Endothelial cell of umbilical vein (primary cell): Measurements from ENCODE around the gene RPL15. TPM values are rescaled to one million over a fixed set of nuclear protein-coding genes. Genes with fewer than 3 reads are reported as not detected.

Experiments
- BruUV-seq: library from RNA; stranded (reverse); fragments of 400-500 nt; replicated peaks from 2 replicates; lab custom pipeline; 2021; lab: Mats Ljungman, UMichigan
- CTCF ChIA-PET: fragments of 300-600, 350-600 bp; sonication (Branson Sonifier 250); formaldehyde crosslinking; loops from one replicate; lab custom pipeline; 2021; ENCODE audit warnings: antibody characterized with exemption, inconsistent platforms; lab: Charles Lee
- POLR2A ChIA-PET: fragments of 300-600, 350-600 bp; sonication (Branson Sonifier 250); formaldehyde crosslinking; loops from one replicate; lab custom pipeline; 2021; ENCODE audit warnings: antibody characterized with exemption, inconsistent platforms; lab: Charles Lee
- DNase-seq: peaks from one replicate; pipeline ENCODE4 v3.0.0-alpha.2; 2011; ENCODE audit warnings: low read depth, low spot score
- FAIRE-seq: peaks from 2 replicates; lab custom pipeline; 2011; peaks lifted over from hg19 to GRCh38; lab: Jason Lieb, UNC
- H2AFZ ChIP-seq: 2 replicates; pipeline ENCODE4 v1.6.0; 2012; ENCODE audit warnings: low read depth, low read length, control low read depth, inconsistent platforms
- H3K27ac ChIP-seq: 2 replicates; pipeline ENCODE4 v1.5.1; 2011; ENCODE audit warnings: low read depth, mild to moderate bottlenecking, control low read depth, low read length, moderate library complexity; ENCODE audit not compliant: insufficient read depth
- H3K27me3 ChIP-seq, 2 experiments: 2 replicates each; pipeline versions ENCODE4 v1.6.0 to v1.6.1; 2011; ENCODE audit warnings: low read length in 2 of 2, mixed read lengths in 1 of 2; ENCODE audit not compliant: control insufficient read depth in 2 of 2, insufficient read depth in 2 of 2
- H3K36me3 ChIP-seq, 2 experiments: 2 replicates in 1 of 2; 3 replicates in 1 of 2; pipeline ENCODE4 v1.5.1; 2011; ENCODE audit warnings: low read length in 2 of 2, mild to moderate bottlenecking in 1 of 2, moderate library complexity in 1 of 2; ENCODE audit not compliant: control insufficient read depth in 2 of 2, insufficient read depth in 2 of 2; ENCODE audit errors: extremely low read depth in 1 of 2
- H3K4me1 ChIP-seq: 3 replicates; pipeline ENCODE4 v1.5.1; 2011; ENCODE audit warnings: mild to moderate bottlenecking, low read length; ENCODE audit not compliant: control insufficient read depth, insufficient read depth; ENCODE audit errors: extremely low read depth
- H3K4me2 ChIP-seq: 2 replicates; pipeline ENCODE4 v1.6.1; 2011; ENCODE audit warnings: low read length, control low read depth, mixed read lengths; ENCODE audit not compliant: insufficient read depth
- H3K4me3 ChIP-seq, 3 experiments: fragments of 200-600 bp in 1 of 3; sonication (generic), shearing (Covaris generic) in 1 of 3; replicated peaks in 1 of 3; 2 replicates each; pipeline ENCODE4 v1.5.1; 2011 to 2016; ENCODE audit warnings: control low read depth in 3 of 3, low read length in 3 of 3, mild to moderate bottlenecking in 2 of 3, inconsistent platforms in 1 of 3, low read depth in 1 of 3, moderate library complexity in 1 of 3; ENCODE audit not compliant: insufficient read depth in 1 of 3
- H3K79me2 ChIP-seq: 2 replicates; pipeline ENCODE4 v1.6.0; 2012; ENCODE audit warnings: low read length, inconsistent platforms; ENCODE audit not compliant: control insufficient read depth, insufficient read depth
- H3K9ac ChIP-seq: replicated peaks from 2 replicates; pipeline ENCODE3; 2011; ENCODE audit warnings: low read length, control low read depth; ENCODE audit not compliant: insufficient read depth; ENCODE audit errors: extremely low read depth
- H3K9me1 ChIP-seq: replicated peaks from 3 replicates; pipeline ENCODE4 v1.6.0; 2011; ENCODE audit warnings: mild to moderate bottlenecking, low read length; ENCODE audit not compliant: control insufficient read depth, insufficient read depth; ENCODE audit errors: extremely low read depth
- H3K9me3 ChIP-seq: replicated peaks from 2 replicates; pipeline ENCODE4 v1.5.1; 2012; ENCODE audit warnings: low read length, inconsistent platforms; ENCODE audit not compliant: control insufficient read depth, insufficient read depth
- H4K20me1 ChIP-seq: replicated peaks from 2 replicates; pipeline ENCODE3; 2011; ENCODE audit warnings: mild to moderate bottlenecking, low read length; ENCODE audit not compliant: control insufficient read depth, insufficient read depth; ENCODE audit errors: extremely low read depth
- CTCF ChIP-seq, 2 donors: IDR thresholded peaks; 1 replicate in 1 of 2; 2 replicates in 1 of 2; pipeline ENCODE4 v1.5.1; 2011; ENCODE audit warnings: low read length in 2 of 2, mild to moderate bottlenecking in 2 of 2, moderate library complexity in 2 of 2, control low read depth in 1 of 2, inconsistent platforms in 1 of 2, low read depth in 1 of 2; ENCODE audit not compliant: insufficient read depth in 1 of 2; ENCODE audit errors: extremely low read depth in 1 of 2
- EZH2 ChIP-seq: IDR thresholded peaks from 2 replicates; pipeline ENCODE4 v1.6.1; 2012; ENCODE audit warnings: borderline replicate concordance, low read depth, mild to moderate bottlenecking, moderate library complexity, low read length, inconsistent platforms; ENCODE audit not compliant: severe bottlenecking
- FOS ChIP-seq: IDR thresholded peaks from 2 replicates; pipeline ENCODE4 v1.6.1; 2011; ENCODE audit warnings: mild to moderate bottlenecking, low read length, moderate library complexity, borderline replicate concordance; ENCODE audit not compliant: insufficient read depth
- GATA2 ChIP-seq: IDR thresholded peaks from 2 replicates; pipeline ENCODE4 v1.7.0; 2011; ENCODE audit warnings: low read depth, mild to moderate bottlenecking, moderate library complexity, mixed read lengths, low read length; ENCODE audit not compliant: insufficient read length, insufficient read depth
- JUN ChIP-seq: IDR thresholded peaks from 2 replicates; pipeline ENCODE4 v1.6.1; 2011; ENCODE audit warnings: borderline replicate concordance, low read depth; ENCODE audit not compliant: insufficient read length, insufficient read depth
- MAX ChIP-seq: IDR thresholded peaks from 2 replicates; pipeline ENCODE4 v1.6.1; 2011; ENCODE audit not compliant: insufficient read depth, insufficient read length
- MYC ChIP-seq: IDR thresholded peaks from one replicate; pipeline ENCODE4 v1.6.1; 2011; ENCODE audit warnings: mild to moderate bottlenecking, low read depth, low read length
- POLR2A ChIP-seq: IDR thresholded peaks from 2 replicates; pipeline ENCODE4 v1.6.1; 2012; ENCODE audit warnings: low read depth, mild to moderate bottlenecking, control low read depth, low read length
- POLR2AphosphoS5 ChIP-seq: IDR thresholded peaks from 2 replicates; pipeline ENCODE4 v1.6.1; 2012; ENCODE audit warnings: low read depth, mild to moderate bottlenecking, control low read depth, low read length, moderate library complexity; ENCODE audit not compliant: insufficient read depth
- dilution Hi-C: fragments of 300-500 bp; cut with MboI; formaldehyde crosslinking; loops from one replicate; pipeline ENCODE4 v1.15.0; 2019; ENCODE audit warnings: low sequenced_read_pairs; ENCODE audit not compliant: extremely low pct_ligation_motif_present
- intact Hi-C: fragments of 100-400 bp; cut with micrococcal nuclease; formaldehyde crosslinking; loops from one replicate; pipeline ENCODE4 v1.10.0; 2022
- polyA plus RNA-seq, 4 experiments: library from polyadenylated mRNA; depleted of rRNA in 3 of 4; stranded (reverse) in 3 of 4; unstranded in 1 of 4; fragments of >200 nt; gene quantifications; 2 replicates each; pipeline versions ENCODE4 v1.2.1 to v1.2.3, GENCODE V29; 2011 to 2012; ENCODE audit warnings: missing spikeins in 1 of 4
- total RNA-seq: library from RNA; stranded (reverse); gene quantifications from 2 replicates; pipeline ENCODE4 v1.2.3, GENCODE V29; 2021

RPL15 gene
- total and polyA plus RNA-seq, 2 donors (not counting 3 experiments of a cell fraction or from before 2014, with no cell fraction given): 1,901 to 5,777 TPM

- Histone ChIP-seq H3K9me1 (no peaks in the 10 kb centered on the region), H3K9me3 (no peaks in the 10 kb centered on the region), H3K79me2 (no peaks in the 10 kb centered on the region), H3K27ac (no peak overlapping the region), H3K27me3 (no peaks in the 10 kb centered on the region), H3K4me1 (no peaks in the 10 kb centered on the region), H2AFZ (no peak overlapping the region), H3K4me2 (no peak overlapping the region), H3K9ac (no peak overlapping the region), H3K4me3 (no peak overlapping the region), H3K36me3 (peaks cover 0 to under 1% of the 10 kb centered on the region in 2 experiments), H4K20me1 (no peaks in the 10 kb centered on the region)
- FAIRE-seq (no peak), DNase-seq (no peak)
- TF ChIP-seq CTCF (IDR thresholded peaks at IDR 0.05; ENCODE audit: extremely low read depth in 1 of 2, insufficient read depth in 1 of 2, low read depth in 1 of 2, low read length in 2 of 2): no peak
- no peak for TF ChIP-seq MAX
- no peak for TF ChIP-seq POLR2A
- TF ChIP-seq EZH2: no peak
- TF ChIP-seq JUN: no peak
- intact Hi-C loops (no loop called here), dilution Hi-C loops (no loop called here)
- BruUV-seq: no TSS peak
- ChIA-PET POLR2A (no interaction called here), CTCF (no interaction called here)
These were observed 7.6 kb upstream of the RPL15 start for GRCh38 chr3:23909341-23909740.

GRCh38 chr3:23911397-23911796, 5.5 kb upstream of the RPL15 start:
- no peaks in the 10 kb centered on the region for H3K9me3 ChIP-seq
- FAIRE-seq (no peak), DNase-seq (no peak)
- no peak overlapping the region for H3K9ac ChIP-seq
- TF ChIP-seq GATA2: no peak
- no peak for TF ChIP-seq JUN
- no peak for TF ChIP-seq POLR2A
- TF ChIP-seq CTCF (IDR thresholded peaks at IDR 0.05; ENCODE audit: extremely low read depth in 1 of 2, insufficient read depth in 1 of 2, low read depth in 1 of 2, low read length in 2 of 2): no peak
- no peak for TF ChIP-seq MYC
- no peak for TF ChIP-seq EZH2
- TF ChIP-seq FOS: no peak
- no peak for TF ChIP-seq POLR2AphosphoS5
- TF ChIP-seq MAX: no peak
- H3K9me1 ChIP-seq: no peaks in the 10 kb centered on the region
- CTCF ChIA-PET: no interaction called here
- dilution Hi-C loops (no loop called here), intact Hi-C loops (no loop called here)
- H2AFZ ChIP-seq: no peak overlapping the region
- no peaks in the 10 kb centered on the region for H3K36me3 ChIP-seq
- no TSS peak for BruUV-seq
- H3K4me2 ChIP-seq: no peak overlapping the region
- H3K4me1 ChIP-seq: peaks cover 8% of the 10 kb centered on the region
- no peak overlapping the region for H3K4me3 ChIP-seq
- H3K27ac ChIP-seq: no peak overlapping the region
- H3K79me2 ChIP-seq: no peaks in the 10 kb centered on the region
- no peaks in the 10 kb centered on the region for H3K27me3 ChIP-seq
- POLR2A ChIA-PET: no interaction called here
- no peaks in the 10 kb centered on the region for H4K20me1 ChIP-seq
